Upper lobe of left lung (tissue), 6 donors: ENCODE measurements around the gene GPR61. TPM values are rescaled to one million over a fixed set of nuclear protein-coding genes. Genes with fewer than 3 reads are reported as not detected.

Experiments used
- ATAC-seq, 2 donors: fragments of 200-7000 bp; cut with Tn5 transposase; one replicate each; pipeline ENCODE4 v1.9.1; 2022; ENCODE audit warnings: mild to moderate bottlenecking in 2 of 2, moderate library complexity in 2 of 2; ENCODE audit not compliant: low FRiP score in 2 of 2
- DNase-seq, 2 donors: peaks; one replicate each; pipeline ENCODE4 v3.0.0-alpha.2; 2019 to 2020
- H3K27ac ChIP-seq, 4 donors: fragments of 200-600 bp; sonication (generic); one replicate each; pipeline ENCODE4 v1.5.1; 2016 to 2019
- H3K27me3 ChIP-seq, 4 donors: fragments of 200-600 bp; sonication (generic); one replicate each; pipeline ENCODE4 v1.5.1; 2017 to 2019
- H3K36me3 ChIP-seq, 4 donors: fragments of 200-600 bp; sonication (generic); one replicate each; pipeline ENCODE4 v1.5.1; 2016 to 2019
- H3K4me1 ChIP-seq, 4 donors: fragments of 200-600 bp; sonication (generic); one replicate each; pipeline ENCODE4 v1.5.1; 2018 to 2019
- H3K4me3 ChIP-seq, 4 donors: fragments of 200-600 bp; sonication (generic); one replicate each; pipeline ENCODE4 v1.5.1; 2017 to 2019; ENCODE audit warnings: mild to moderate bottlenecking in 2 of 4, moderate library complexity in 1 of 4
- H3K9me3 ChIP-seq, 4 donors: fragments of 200-600 bp; sonication (generic); one replicate each; pipeline ENCODE4 v1.5.1; 2018 to 2019
- EP300 ChIP-seq, 4 donors: sonication (generic); formaldehyde crosslinking; IDR thresholded peaks; one replicate each; pipeline ENCODE4 v1.5.1; 2017; ENCODE audit warnings: antibody characterized with exemption in 4 of 4, control low read depth in 2 of 4
- POLR2A ChIP-seq, 4 donors: fragments of 450-650 bp; IDR thresholded peaks; one replicate each; pipeline ENCODE4 v1.5.1; 2016 to 2017; ENCODE audit warnings: antibody characterized with exemption in 4 of 4, mild to moderate bottlenecking in 2 of 4
- POLR2AphosphoS5 ChIP-seq, 2 donors: sonication (generic); formaldehyde crosslinking; IDR thresholded peaks; one replicate each; pipeline ENCODE4 v1.5.1; 2017; ENCODE audit warnings: antibody characterized with exemption in 2 of 2
- WGBS, 2 donors: methylation state at CpG; one replicate each; pipeline ENCODE4 v1.1.5; 2017 to 2018; 5-methylcytosine and 5-hydroxymethylcytosine counted together
- total RNA-seq, 6 donors: library from RNA; depleted of rRNA in 4 of 6; stranded (reverse); fragments of >200 nt in 4 of 6; gene quantifications; one replicate each; pipeline versions ENCODE4 v1.1.0 to v1.2.1, GENCODE V29; 2016 to 2021
- TF ChIP-seq, protein P1 (sequence below), 6 experiments: fragments of 450-650 bp in 4 of 6; fragments of 200-600 bp in 2 of 6; sonication (generic) in 2 of 6; IDR thresholded peaks; one replicate each; pipeline ENCODE4 v1.5.1; 2016 to 2019; ENCODE audit warnings: antibody characterized with exemption in 6 of 6
- donor health status: DM: no; HTN: no; CAD: no; lungs with moderate emphysema.
- donor health status: DM: no; HTN: yes; CAD: no; lungs with severe emphysema.

GPR61 gene
- total RNA-seq, 6 donors from 2014 or later, result not detected

DNA sequence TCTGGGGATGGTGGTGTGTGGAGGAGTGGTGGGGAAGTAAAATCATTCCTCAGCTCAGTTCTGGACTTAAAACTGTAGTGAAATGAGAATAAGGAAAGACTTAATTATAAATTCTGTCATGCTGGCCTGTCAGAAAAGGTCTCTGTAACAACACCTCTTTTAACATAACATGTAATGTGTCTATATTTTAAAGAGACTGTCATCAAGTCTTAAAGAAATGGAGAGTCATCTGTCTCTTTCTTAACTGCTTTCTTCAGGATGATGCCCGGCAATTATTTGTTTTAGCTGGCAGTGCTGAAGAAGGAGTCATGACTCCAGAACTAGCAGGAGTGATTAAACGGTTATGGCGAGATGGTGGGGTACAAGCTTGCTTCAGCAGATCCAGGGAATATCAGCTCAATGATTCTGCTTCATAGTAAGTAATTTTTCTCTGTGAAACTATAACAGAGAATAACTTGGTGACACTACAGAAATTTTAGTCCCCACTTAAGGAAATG lies 39.3 kb downstream of the GPR61 start:
- Histone ChIP-seq H3K4me3 (no peak overlapping the region), H3K36me3 (peaks cover 5 to 71% (median 24%) of the 10 kb centered on the region in 4 donors), H3K27me3 (no peaks in the 10 kb centered on the region), H3K9me3 (no peaks in the 10 kb centered on the region), H3K4me1 (peaks cover 9 to 13% (median 10%) of the 10 kb centered on the region in 4 donors), H3K27ac (peak overlapping the region in 1 of 4 donors; percentile 1)
- ATAC-seq, result no peak
- no peak for TF ChIP-seq POLR2A (IDR thresholded peaks at IDR 0.05)
- TF ChIP-seq POLR2AphosphoS5 (IDR thresholded peaks at IDR 0.05), result no peak
- TF ChIP-seq, protein P1, sequence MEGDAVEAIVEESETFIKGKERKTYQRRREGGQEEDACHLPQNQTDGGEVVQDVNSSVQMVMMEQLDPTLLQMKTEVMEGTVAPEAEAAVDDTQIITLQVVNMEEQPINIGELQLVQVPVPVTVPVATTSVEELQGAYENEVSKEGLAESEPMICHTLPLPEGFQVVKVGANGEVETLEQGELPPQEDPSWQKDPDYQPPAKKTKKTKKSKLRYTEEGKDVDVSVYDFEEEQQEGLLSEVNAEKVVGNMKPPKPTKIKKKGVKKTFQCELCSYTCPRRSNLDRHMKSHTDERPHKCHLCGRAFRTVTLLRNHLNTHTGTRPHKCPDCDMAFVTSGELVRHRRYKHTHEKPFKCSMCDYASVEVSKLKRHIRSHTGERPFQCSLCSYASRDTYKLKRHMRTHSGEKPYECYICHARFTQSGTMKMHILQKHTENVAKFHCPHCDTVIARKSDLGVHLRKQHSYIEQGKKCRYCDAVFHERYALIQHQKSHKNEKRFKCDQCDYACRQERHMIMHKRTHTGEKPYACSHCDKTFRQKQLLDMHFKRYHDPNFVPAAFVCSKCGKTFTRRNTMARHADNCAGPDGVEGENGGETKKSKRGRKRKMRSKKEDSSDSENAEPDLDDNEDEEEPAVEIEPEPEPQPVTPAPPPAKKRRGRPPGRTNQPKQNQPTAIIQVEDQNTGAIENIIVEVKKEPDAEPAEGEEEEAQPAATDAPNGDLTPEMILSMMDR (IDR thresholded peaks at IDR 0.05), result no peak
- TF ChIP-seq EP300 (IDR thresholded peaks at IDR 0.05), result no peak
- 77 to 88% methylated on average over 3 of the region's 3 CpGs for WGBS, 2 donors
- no peak for DNase-seq

DNA sequence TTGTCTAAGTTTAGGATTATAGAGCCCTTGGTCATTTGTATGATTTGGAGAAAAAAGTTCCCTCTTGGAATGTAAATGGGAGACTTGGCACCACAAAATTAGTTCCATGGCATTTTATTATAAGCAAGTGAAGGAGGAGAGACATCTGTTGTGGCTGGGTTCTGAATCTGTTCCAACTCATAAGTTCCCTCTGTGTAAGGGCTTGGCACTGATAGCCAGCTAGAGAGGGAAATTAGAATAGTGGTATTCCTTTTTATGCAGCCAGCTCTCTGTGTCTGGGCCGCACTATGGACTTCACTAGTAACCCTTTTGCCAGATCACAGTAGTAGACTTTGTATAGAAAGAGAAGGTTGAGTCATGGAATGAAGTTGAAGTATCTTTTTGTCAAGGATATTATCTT lies 39.8 kb downstream of the GPR61 start:
- WGBS, 2 donors, result 66 to 86% methylated on average over 1 of the region's 1 CpG
- Histone ChIP-seq H3K4me3 (no peak overlapping the region), H3K36me3 (peaks cover 5 to 76% (median 25%) of the 10 kb centered on the region in 4 donors), H3K27ac (peak overlapping the region in 1 of 4 donors; percentile 1), H3K27me3 (no peaks in the 10 kb centered on the region), H3K4me1 (peaks cover 4 to 8% (median 6%) of the 10 kb centered on the region in 4 donors), H3K9me3 (no peaks in the 10 kb centered on the region)
- TF ChIP-seq POLR2A (IDR thresholded peaks at IDR 0.05) (no peak), EP300 (IDR thresholded peaks at IDR 0.05) (no peak), POLR2AphosphoS5 (IDR thresholded peaks at IDR 0.05) (no peak)
- TF ChIP-seq, protein P1 (IDR thresholded peaks at IDR 0.05), result no peak
- ATAC-seq, result no peak
- no peak for DNase-seq

DNA sequence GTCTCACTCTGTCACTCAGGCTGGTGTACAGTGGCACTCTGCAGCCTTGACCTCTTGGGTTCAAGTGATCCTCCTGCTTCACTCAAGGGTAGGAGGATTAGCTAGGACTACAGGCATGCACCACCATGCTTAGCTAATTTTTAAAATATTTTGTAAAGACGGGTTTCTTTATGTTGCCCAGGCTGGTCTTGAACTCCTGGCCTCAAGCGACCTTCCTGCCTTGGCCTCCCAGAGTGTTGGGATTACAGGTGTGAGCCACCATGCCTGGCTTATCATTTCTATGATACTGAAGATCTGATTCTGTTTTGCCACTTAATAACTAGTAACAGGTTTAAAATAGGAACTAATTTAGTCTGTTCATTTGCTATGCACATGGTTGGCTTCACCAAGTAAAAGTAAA lies 42.3 kb downstream of the GPR61 start:
- Histone ChIP-seq H3K27me3 (no peaks in the 10 kb centered on the region), H3K9me3 (no peaks in the 10 kb centered on the region), H3K4me1 (peaks cover 0 to 2% (median 0%) of the 10 kb centered on the region in 4 donors), H3K36me3 (peaks cover 14 to 87% (median 30%) of the 10 kb centered on the region in 4 donors), H3K4me3 (no peak overlapping the region), H3K27ac (no peak overlapping the region)
- WGBS, 2 donors, result 75 to 91% methylated on average over 2 of the region's 2 CpGs
- DNase-seq (no peak), ATAC-seq (no peak)
- TF ChIP-seq EP300 (IDR thresholded peaks at IDR 0.05) (no peak), POLR2AphosphoS5 (IDR thresholded peaks at IDR 0.05) (no peak), POLR2A (IDR thresholded peaks at IDR 0.05) (no peak)
- TF ChIP-seq, protein P1 (IDR thresholded peaks at IDR 0.05), result no peak

DNA sequence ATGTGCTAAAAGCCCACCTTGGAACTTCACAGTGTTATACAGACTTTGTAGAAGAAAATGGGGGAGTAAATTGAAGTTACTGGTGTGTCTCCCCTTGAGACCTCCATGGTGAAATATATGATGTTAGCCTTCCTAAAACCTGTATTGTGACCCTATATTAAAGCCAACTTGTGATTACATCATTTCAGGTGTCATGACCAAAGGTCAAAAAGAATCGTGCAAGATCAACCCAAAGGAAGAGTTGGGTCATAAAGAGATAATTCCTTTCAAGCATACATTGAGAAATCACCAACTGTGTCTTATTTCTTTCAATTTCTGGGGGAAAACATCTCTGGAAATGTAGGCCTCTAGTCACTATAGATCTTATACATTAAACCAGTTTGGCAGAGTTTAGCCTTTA lies 45.1 kb downstream of the GPR61 start:
- DNase-seq, result no peak
- TF ChIP-seq POLR2A (IDR thresholded peaks at IDR 0.05), result no peak
- TF ChIP-seq EP300 (IDR thresholded peaks at IDR 0.05), result no peak
- TF ChIP-seq, protein P1 (IDR thresholded peaks at IDR 0.05), result no peak
- TF ChIP-seq POLR2AphosphoS5 (IDR thresholded peaks at IDR 0.05), result no peak
- H3K4me3 ChIP-seq, result no peak overlapping the region
- H3K27me3 ChIP-seq, result no peaks in the 10 kb centered on the region
- no peaks in the 10 kb centered on the region for H3K4me1 ChIP-seq
- no peak for ATAC-seq
- WGBS, 2 donors, result 79 to 82% methylated on average over 1 of the region's 1 CpG
- H3K9me3 ChIP-seq, result no peaks in the 10 kb centered on the region
- H3K27ac ChIP-seq, result no peak overlapping the region
- H3K36me3 ChIP-seq, result peaks cover 24 to 92% (median 45%) of the 10 kb centered on the region in 4 donors

DNA sequence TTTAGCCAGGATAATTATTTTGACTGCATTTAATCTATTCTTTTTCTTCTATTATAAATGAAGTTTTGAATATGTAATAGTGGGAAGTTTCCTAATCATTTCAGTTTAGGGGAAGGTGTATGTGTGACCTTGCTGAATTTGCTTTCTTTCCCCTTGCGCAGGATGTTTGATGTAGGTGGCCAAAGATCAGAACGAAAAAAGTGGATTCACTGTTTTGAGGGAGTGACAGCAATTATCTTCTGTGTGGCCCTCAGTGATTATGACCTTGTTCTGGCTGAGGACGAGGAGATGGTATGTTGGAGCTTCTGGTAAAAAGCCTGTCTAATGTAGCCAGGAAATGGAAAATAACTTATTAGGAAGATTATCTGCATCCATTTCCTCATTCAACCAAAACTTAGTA lies 46.4 kb downstream of the GPR61 start:
- DNase-seq (no peak), ATAC-seq (no peak)
- Histone ChIP-seq H3K27me3 (no peaks in the 10 kb centered on the region), H3K36me3 (peaks cover 24 to 92% (median 39%) of the 10 kb centered on the region in 4 donors), H3K27ac (no peak overlapping the region), H3K4me3 (no peak overlapping the region), H3K4me1 (no peaks in the 10 kb centered on the region), H3K9me3 (no peaks in the 10 kb centered on the region)
- 84 to 89% methylated on average over 3 of the region's 3 CpGs for WGBS, 2 donors
- no peak for TF ChIP-seq EP300 (IDR thresholded peaks at IDR 0.05)
- TF ChIP-seq, protein P1 (IDR thresholded peaks at IDR 0.05), result no peak
- no peak for TF ChIP-seq POLR2A (IDR thresholded peaks at IDR 0.05)
- TF ChIP-seq POLR2AphosphoS5 (IDR thresholded peaks at IDR 0.05), result no peak
